HG03571 (cell line): ENCODE results near the gene THAP4.

Experiments
- ATAC-seq: cut with Tn5 transposase; IDR thresholded peaks from one replicate; pipeline ENCODE4 v1.9.1; 2021; ENCODE audit not compliant: unreplicated experiment

Gene THAP4

DNA sequence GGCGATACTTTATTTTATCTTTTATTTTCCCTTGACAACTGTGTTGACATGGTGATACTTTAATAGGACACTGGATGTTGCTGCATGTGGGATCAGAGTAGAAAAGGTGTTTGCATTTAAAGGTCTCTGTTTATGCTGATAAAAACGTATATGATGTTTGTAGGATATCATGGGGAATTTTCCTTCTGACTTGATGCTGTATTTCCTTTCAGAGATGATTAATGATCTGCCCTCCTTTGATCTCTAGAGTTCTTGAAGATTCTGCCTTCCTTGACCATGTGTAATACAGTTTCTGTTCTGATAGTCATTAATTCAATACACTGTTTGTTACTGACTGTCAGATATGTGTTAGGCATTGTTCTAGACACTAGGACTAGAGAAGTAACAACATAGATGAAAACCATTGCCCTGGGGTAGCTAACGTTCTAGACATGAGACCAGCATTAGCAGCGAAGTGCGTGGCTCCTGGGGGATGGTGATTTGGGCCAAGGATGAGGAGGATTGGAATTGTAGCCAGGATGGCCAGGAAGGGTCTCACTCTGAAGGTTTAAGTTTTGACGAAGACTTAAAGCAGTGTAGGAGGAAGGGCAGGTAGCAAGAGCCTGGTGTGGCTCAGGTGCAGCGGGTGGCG, 3.3 kb upstream of the THAP4 start:
- ATAC-seq, result no peak

DNA sequence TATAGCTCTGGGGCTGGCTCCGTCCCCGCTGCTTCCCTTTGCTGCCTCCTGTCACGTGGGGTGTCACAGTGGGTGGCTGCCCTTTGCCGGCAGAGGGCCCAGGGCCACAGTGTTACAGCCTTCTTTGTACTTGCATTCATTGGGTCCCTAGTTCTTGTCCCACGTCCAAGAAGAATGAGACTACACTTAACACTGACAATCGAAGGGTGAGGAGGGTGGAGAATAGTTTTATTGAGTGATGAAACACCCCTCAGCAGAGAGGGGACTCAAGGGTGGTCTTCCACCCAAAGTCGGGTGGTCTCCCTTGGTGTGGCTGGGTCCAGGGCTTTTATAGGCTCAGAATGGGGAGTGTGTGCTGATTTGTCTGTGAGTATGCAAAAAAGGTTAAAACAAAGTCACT, 2.4 kb upstream of the THAP4 start:
- no peak for ATAC-seq

DNA sequence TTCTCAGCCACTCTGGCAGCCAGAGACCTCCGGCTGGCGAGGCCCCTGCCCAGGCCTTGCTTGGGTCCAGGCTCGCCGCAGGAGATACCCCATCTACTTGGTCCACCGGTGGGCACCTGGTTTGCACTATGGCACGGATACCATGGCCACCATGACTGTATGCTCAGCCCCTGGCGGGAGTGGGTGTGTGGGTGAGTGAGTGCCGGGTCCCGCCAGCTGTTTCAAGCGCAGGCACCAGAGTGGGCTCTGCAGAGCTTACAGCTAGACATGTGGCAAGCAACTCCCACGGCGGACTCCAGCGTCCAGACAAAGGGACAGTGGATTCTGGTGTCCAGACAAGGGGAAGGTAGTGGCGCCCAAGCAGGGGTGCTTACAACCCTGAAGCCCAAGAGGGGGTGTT, 2.0 kb upstream of the THAP4 start:
- no peak for ATAC-seq

DNA sequence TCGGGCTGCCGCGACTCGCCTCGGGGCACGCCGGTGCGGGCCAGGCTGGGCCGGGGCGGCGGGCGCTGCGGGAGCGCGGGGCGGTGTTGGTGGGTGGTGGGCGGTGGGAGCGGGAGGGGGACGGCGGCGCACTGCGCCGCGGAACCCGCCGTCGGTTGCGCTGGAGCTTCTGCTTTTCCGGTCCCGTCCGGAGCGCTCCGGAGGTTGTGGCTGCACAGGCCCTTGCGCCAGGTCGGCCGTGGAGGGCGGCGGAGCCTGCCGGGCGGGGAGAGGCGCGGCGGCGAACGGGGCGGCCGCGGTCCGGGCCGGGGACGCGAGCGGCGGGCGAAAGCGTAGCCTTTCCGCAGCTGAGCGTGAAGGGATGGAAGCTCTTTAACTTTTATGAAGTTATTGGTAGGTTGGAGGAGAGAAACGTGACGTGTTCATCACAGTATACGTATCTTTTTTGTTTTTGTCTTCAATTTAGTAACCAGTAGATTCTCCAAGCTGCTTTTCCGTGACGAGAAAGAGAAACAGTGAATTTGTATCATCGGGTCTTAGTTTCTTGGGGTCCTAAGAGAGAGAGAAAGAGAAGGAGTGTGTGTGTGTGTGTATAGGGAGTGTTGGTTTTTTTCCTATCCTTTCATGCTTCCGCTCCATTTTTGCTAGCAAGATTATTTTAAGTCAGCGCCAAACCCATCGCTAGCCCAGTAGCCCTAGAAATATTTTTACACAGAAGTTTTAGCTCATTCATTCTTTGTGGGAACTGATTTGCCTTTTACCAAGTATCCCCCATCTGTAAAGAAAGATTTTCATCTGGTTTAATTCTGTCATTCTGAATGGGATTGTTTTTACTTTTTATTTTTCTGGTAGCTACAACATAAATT, 1.1 kb upstream of the THAP4 start:
- ATAC-seq, result peak; percentile 22

DNA sequence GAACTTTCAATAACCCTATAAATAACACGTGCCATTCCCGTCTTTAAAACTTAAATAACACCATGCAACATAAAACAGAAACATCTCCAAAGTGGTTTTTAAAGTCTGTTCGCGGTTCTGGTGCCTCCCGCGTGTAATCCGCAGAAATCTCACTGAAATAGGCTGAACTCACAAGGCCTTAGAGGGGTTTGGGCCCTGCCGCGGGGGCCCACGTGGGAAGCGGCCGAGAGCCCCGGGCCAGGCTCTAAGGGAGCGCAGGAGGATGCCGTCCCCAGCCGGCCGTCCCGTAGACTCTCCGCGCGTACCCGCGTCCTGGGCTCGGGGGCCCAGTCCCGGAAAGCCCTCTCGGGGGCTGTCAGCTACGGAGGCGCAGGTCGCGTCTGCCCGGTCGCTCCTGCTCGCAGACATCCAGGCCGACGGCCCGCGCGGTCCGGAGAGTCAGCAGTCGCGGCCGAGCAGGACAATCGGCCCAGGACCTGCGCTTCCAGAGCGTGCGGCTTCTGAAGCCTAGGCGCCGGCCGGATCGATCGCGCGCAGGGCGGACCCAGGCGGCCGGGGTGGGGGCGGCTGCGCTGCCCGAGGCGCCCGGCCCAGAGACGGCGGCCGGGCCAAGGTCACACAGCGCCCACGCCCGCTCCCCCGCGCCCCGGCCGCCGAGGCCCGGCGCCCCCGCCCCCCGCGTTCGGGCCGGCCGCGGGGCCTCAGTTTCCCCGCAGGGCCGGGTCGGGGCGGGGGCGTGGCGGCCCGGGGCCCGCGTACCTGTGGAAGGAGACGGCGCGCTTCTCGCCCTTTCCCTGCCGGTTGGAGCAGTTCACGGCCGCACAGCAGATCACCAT, 558 bp downstream of the THAP4 start:
- ATAC-seq, result peak; percentile 26

DNA sequence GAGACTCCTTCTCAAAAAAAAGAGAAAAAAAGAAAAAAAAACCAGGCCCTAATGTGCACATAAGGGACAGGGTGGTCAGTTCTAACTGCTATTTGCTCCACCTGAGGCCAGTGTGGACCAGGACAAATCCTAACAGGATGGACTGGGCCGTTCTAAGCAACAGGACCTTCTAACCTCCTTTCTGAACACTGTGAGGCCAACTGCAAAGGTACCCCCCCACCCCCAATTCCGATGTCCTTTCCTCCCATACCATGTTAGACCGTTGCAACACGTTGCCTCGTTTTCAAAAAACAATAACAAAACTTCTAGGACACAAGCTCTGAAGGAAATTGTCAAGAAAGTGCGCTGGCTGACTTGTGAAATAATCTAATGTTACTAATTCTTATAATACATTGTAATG, 1.2 kb downstream of the THAP4 start:
- no peak for ATAC-seq

DNA sequence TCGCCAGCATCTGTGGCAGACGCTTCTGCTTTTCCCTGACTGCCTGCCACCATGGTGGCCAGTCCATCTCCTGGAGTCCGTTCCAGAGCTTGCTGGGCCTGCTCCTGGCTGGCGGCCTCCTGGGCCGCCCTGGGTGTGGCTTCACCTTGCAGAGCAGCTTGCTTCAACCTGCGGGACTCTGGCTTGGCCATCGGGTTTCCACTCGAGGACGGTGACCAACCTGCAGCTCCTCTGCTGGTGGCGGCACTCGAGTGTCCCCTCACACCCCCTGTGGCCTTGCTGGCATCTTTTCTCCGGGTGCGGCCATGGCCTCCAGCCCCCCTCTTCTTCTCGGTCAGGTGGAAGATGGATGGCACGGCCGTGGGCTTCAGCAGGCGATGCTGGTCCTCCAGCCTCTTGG, 3.4 kb downstream of the THAP4 start:
- no peak for ATAC-seq

DNA sequence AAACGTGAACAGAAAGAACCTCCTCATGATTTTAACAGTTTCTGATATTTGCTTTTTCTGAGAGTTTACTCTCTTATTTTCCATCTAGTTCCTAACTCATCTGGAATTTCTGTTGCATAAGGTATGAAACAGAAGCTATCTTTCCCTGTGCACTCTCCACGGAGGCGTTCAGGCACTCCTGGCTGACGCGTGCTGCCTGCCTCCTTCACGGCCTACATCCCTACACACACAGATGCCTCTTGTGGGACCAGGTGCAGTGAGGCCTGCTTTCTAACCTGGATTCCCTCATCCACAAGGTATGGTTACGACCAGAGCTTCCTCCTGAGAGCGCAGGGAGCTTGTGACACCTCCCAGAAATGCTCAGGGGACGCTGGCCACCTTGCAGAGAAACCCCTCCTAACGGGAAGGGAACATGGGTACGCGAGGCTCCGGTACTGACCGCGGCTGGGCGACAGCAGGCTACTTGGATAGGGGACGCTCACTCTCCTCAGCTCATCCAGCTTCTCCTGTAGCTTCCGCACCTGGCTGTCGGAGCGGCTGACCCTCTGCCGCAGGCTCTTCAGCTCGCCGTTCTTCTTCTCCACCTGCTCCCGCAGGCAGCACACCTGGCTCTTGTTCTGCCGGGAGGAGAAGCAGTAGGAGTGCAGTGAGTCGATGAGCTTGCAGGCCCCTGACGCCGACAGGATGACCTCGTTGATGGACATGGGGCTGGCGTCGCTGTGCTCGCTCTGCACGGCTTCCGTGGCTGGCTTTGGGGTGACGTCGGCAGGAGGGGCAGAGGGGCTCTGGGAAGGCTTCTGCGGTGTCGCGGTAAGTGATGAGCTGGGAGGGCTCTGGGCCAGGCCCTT, 4.3 kb downstream of the THAP4 start:
- ATAC-seq, result no peak

DNA sequence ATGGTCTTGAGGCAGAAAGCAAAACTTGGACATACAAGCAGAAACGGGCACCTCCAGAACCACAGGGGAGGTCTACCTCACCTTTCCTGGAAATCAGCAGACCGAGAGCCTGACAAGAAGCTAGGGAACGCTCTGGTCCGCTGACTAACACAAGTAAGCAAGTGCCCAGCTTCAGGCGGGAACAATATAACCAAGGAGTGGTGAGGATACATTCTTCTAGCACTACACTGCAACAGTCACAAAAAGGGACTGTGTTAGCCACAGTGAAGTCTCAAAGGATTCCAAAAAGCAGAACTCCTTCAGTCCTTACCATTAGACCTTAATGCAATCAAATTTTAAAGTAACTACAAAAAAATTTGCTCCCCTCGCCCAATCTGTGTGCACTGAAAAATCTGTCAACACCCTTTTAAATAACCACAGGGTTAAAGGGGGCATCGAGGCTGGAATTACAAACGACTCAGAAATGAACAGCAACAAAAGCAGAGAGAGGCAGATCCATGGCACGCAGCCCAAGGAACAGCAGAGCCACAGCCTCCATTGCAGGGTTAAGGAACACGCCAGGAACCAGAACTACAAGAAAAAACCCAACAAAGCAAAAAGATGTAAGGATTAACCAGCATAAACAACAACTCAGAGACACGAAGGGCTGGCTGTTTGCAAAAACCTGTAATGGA, 7.1 kb downstream of the THAP4 start:
- ATAC-seq, result no peak

DNA sequence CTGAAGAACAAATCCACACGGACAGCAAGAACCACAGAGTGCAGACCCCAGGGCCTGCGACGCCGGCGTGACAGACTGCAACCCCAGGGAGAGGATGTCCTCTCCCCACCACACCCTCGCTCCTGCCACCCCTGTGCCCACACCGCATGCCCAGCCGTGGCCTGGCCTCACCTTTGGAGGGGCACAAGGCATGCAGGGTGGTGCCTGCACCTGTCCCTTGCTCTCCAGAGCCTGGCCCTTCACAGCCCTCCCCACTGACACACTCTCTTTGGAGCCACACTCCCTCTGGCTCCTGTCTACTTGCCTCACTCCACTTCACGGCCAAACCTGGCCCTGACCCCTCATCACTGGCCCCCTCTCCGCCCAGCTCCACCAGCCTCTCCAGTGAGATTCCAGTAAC, 9.3 kb downstream of the THAP4 start:
- no peak for ATAC-seq

DNA sequence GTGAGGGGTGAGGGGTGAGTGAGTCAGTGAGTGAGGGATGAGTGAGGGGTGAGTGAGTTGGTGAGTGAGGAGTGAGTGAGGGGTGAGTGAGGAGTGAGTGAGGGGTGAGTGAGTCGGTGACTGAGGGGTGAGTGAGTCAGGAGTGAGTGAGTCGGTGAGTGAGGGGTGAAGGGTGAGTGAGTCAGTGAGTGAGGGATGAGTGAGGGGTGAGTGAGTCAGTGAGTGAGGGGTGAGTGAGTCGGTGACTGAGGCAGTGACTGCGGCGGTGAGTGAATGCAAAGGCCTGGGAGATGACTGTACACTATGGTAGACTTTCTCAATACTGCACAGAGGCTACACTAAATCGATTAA, 16.6 kb downstream of the THAP4 start:
- no peak for ATAC-seq

DNA sequence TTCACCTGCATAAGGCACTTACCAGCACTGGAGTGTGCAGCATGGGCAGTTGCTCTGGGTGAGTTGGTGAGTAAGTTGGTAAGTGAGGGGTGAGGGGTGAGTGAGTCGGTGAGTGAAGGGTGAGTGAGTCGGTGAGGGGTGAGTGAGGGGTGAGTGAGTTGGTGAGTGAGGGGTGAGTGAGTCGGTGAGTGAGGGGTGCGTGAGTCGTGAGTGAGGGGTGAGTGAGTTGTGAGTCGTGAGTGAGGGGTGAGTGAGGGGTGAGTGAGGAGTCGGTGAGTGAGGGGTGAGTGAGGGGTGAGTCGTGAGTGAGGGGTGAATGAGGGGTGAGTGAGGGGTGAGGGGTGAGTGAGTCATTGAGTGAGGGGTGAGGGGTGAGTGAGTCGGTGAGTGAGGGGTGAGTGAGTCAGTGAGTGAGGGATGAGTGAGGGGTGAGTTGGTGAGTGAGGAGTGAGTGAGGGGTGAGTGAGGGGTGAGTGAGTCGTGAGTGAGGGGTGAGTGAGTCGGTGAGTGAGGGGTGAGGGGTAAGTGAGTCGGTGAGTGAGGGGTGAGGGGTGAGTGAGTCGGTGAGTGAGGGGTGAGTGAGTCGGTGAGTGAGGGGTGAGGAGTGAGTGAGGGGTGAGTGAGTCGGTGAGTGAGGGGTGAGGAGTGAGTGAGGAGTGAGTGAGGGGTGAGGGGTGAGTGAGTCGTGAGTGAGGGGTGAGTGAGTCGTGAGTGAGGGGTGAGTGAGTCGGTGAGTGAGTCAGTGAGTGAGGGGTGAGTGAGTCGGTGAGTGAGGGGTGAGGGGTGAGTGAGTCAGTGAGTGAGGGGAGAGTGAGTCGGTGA, 17.1 kb downstream of the THAP4 start:
- no peak for ATAC-seq

DNA sequence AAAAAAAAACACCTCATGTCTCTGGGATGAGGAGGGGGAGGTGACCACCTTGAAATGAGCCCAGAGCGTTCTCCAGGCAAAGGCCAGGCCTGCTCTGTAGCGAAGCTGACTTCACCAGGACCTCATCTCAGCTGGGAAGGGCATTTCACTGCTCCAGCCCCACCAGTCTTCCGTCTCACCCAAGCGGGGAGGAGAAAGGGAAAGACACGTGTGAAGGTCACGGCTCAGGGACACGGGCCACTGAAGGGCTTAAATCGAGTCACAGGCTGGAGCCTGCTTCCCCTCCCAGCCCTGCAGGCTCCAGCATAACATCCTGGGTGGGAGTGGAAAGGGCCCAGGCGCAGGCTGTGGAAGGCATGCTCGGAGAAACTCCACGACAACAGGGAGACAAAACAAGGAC, 18.1 kb downstream of the THAP4 start:
- no peak for ATAC-seq

DNA sequence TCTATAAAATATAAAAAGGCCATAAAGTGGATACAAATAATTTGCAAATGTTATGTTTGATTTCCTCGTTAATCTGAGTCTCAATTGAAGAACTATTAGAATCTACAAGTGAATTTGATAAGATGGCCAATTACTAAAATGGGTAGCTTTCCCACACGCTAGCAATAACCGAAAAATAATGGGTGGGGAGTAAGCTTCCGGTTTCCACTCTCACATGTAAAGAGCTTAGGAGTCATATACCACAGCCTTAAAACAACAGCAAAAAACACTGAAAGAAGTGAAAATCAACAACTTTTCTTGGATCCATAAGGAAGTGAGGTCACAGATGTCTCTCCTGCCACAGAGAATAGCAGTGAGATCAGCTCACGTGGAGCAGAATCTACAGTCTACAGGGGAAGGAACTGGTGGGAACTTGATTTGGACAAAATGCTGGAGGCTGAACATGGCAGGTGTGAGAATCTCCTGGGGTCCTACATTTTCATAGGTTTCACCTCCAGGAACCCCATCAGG, 18.6 kb downstream of the THAP4 start:
- ATAC-seq, result no peak

DNA sequence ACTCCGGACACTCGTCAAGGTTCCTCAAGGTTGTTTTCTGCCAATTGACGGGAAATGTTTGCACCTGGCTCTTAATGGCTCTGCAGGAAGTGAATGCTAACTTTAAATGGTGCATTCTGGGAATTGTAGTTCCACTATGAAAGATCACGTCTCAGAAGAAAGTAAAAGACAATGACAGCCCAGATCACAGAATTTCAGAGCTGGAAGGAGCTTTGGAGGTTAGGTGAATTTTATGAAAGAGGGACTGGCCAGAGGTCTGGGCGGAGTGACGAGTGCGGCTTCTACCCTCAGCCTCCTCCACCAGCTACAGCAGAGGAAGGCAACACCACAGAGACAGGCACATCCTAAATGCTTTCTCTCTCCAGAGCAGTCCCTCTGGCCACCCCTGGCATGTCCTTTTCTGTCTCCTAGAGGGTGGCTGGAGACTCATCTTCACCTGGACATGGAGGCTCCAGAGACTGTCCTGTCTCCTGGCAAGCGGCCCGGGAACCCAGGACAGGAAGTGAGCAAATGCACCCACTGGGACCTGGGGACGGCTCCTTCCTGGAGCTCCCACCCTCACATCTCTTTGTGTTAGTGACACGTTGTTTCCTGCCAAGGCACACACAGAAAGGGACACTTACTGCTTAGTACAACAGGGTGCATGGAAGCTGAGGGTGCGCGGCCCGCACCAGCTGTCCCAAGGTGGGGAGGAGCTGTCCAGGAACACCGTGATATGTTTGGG, 19.4 kb downstream of the THAP4 start:
- no peak for ATAC-seq

DNA sequence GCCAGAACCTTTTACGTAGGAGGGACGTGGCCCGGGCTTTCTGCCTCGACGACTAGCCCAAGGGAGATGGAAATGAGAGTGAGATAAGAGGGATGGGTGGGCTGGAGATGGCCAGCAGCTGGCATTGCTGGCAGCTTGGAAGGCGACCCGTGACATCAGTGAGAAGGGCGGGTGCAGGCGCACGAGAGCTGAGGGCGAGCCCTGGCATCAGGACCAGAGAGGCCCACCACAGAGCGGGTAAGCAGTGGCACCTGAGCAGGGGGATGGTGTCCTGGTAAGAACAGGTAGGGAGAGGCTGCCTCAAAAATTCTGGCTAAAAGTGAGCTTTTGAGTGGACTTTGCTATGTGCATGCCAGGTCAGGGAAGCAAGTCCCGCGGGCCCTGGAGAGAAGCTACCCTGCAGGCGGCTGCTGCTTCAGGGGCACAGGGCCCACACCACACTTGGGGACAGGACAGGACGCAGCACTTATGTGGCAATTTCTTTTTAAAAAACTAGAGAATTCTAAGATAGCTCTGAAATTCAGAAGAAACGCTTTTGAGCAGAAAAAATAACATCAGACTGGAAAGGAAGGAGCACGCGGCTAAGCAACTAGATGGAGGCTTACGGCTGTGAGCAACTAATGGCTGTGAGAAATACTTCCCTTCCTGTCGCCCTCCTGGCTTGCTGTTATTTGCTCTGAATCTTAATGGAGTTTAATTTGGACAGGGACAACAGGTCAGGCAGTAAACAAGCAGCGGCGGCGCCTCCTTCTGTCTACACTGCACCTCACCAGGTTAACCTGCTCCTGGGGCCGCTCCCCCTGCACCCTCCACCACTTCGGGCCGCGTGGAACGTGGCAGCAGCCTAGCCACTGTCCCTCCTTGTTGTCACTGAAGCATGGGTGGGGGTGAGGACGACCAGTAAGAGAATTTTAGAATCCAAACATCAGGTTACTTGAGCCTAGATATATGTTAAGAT, 20.5 kb downstream of the THAP4 start:
- no peak for ATAC-seq

DNA sequence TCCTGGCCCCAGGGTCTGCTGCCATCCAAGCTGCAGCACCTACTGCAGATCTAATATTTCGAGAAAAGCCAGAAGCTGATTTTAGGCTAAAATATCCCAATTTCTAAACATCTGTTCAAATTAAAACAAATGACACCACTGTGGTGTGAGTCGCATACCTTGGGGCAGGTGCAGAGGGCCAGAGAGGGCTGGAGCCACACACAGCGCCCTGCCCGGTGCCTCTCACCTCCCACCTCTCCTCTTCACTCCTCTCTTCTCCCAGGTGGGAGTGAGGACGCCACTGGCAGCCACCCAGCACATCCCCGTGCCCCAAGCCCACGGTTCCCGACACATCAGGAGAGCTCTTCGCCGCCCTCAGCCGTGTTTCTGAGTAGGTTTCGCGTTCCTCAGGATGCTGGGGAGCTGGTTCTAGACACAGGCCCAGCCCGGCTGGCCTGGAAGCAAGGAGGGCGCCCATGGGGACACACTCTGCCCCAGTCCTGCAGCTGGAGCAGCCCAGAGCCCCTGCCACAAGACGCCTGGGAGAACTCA, 21.4 kb downstream of the THAP4 start:
- ATAC-seq, result no peak
